Vagina (tissue), 2 donors: Measurements from ENCODE around the gene GPD2.

Experiments
- POLR2A ChIP-seq, 2 donors: fragments of 450-650 bp; IDR thresholded peaks; one replicate each; pipeline ENCODE4 v1.6.1; 2017; ENCODE audit warnings: antibody characterized with exemption in 2 of 2, mild to moderate bottlenecking in 2 of 2, moderate library complexity in 2 of 2
- TF ChIP-seq, protein P1 (sequence below), 3 experiments: fragments of 450-650 bp in 2 of 3; fragments of 200-600 bp in 1 of 3; sonication (generic) in 1 of 3; IDR thresholded peaks; one replicate each; pipeline ENCODE4 v1.5.1; 2017 to 2019; ENCODE audit warnings: antibody characterized with exemption in 3 of 3, mild to moderate bottlenecking in 2 of 3, moderate library complexity in 2 of 3

DNA sequence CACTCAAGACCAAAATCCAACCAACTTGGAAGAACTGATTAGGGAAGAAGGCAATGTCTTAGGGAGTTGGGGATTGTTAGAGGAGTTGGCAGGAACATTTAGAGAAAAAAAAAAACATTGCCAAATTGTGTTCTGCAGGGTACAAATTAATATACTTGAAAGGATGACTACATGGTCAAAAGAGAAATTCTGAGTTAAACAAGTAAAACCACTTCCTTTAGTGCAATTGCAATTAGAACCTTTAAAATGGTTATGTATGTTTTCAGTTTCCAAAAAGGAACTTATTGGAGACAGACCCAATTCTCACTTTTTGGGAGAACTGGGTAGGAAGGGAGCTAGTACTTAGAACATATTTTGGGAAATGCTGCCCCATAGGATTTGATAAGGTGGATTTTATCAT is 137.9 kb downstream of the GPD2 start:
- TF ChIP-seq, protein P1, sequence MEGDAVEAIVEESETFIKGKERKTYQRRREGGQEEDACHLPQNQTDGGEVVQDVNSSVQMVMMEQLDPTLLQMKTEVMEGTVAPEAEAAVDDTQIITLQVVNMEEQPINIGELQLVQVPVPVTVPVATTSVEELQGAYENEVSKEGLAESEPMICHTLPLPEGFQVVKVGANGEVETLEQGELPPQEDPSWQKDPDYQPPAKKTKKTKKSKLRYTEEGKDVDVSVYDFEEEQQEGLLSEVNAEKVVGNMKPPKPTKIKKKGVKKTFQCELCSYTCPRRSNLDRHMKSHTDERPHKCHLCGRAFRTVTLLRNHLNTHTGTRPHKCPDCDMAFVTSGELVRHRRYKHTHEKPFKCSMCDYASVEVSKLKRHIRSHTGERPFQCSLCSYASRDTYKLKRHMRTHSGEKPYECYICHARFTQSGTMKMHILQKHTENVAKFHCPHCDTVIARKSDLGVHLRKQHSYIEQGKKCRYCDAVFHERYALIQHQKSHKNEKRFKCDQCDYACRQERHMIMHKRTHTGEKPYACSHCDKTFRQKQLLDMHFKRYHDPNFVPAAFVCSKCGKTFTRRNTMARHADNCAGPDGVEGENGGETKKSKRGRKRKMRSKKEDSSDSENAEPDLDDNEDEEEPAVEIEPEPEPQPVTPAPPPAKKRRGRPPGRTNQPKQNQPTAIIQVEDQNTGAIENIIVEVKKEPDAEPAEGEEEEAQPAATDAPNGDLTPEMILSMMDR (IDR thresholded peaks at IDR 0.05): no peak
- TF ChIP-seq POLR2A (IDR thresholded peaks at IDR 0.05): no peak
